ENCODE measurements around the gene RCC1. TPM values are rescaled to one million over a fixed set of nuclear protein-coding genes. Genes with fewer than 3 reads are reported as not detected.

RCC1 gene
- total and polyA plus RNA-seq, 2 experiments from 2014 or later, result 36.9 to 97.4 TPM

DNA sequence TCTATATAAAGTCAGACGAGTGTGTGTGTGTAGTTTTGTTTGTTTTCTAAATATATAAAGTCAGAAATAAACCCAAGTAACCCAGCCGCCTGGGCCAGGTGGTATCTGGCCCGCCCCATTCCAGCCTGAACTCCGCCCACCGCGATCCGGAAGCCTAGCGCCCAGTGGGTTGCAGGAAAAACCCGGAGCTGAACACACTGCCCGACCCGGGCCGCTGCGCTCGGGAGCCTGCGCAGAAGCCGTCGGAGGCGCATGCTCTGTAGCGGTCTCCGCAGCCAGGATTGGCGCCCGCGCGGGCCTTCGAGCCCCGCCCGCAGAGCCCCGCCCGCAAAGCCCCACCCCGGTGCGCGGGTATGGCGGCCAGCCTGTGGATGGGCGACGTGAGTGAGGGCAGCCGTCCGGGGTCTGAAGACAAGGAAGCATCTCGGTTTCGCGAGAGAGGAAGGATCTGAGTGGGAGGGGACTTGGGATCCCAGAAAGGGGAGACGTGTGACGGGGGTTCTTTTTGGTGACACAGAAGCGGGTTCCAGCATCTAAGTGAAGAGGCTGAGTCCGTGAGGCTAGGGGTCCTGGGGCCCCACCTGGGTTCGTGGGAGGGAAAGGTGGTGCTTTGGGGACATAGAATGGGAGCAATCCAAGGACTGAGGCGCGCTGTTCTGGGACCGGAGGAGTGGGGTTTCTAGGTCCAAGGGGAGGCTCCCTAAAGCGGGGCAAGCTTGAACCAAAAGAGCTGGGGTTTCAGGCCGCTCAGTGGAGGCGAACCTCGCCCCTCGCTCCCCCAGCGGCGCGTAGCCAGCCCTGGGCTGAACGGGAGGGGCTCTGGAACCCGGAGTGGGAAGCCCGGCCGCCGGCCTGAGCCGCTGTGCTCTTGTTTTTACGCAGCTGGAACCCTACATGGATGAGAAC is 47.2 kb downstream of the RCC1 start, which contains the start of gene TRNAU1AP:
TRNAU1AP (plus strand) TSS at position 328 of the 906 bp plus-strand sequence; CDS start at position 354, 26 bp downstream.
- Histone ChIP-seq H3F3A (replicated peaks; ENCODE audit: low read depth) (no peaks in the 10 kb centered on the region; the same call in 1 of the 2 replicates), H3K9me2 (ENCODE audit: insufficient read depth) (no peaks in the 10 kb centered on the region), H3K4me1 (ENCODE audit: insufficient read depth) (no peaks in the 10 kb centered on the region), H3K79me2 (replicated peaks; ENCODE audit: insufficient read depth) (peaks cover 9% of the 10 kb centered on the region), H3K27me3 (ENCODE audit: insufficient read depth) (no peaks in the 10 kb centered on the region), H2AFZ (peak within 1 kb of the TSS; percentile 99), H4K20me1 (replicated peaks; ENCODE audit: insufficient read depth) (no peaks in the 10 kb centered on the region), H3K27ac (ENCODE audit: low read depth) (peak within 1 kb of the TSS; percentile 71), H3K4me2 (peak within 1 kb of the TSS; percentile 92), H3K4me3 (peak within 1 kb of the TSS; percentile 91), H3K36me3 (ENCODE audit: insufficient read depth) (peaks cover 4% of the 10 kb centered on the region; the same call in 1 of the 2 replicates)
- peaks cover 6% of the 10 kb centered on the region for H3K27me3 Mint-ChIP-seq (ENCODE audit: insufficient read depth, low read depth, poor library complexity)
- peak; percentile 92 for ATAC-seq
- no peak for TF ChIP-seq NANOG (IDR thresholded peaks at IDR 0.05; ENCODE audit: borderline replicate concordance)
- TF ChIP-seq CTCF (conservative IDR thresholded peaks at IDR 0.05; ENCODE audit: low read depth in 2 of 2), result no peak
- no peak for TF ChIP-seq EZH2 (IDR thresholded peaks at IDR 0.05; ENCODE audit: low read depth, unreplicated experiment)
- TF ChIP-seq STAT1 (IDR thresholded peaks at IDR 0.05; ENCODE audit: unreplicated experiment), result no peak
- no peak for TF ChIP-seq ZNF114 (CRISPR knock-in tag; IDR thresholded peaks at IDR 0.05)
- TF ChIP-seq, protein P1, sequence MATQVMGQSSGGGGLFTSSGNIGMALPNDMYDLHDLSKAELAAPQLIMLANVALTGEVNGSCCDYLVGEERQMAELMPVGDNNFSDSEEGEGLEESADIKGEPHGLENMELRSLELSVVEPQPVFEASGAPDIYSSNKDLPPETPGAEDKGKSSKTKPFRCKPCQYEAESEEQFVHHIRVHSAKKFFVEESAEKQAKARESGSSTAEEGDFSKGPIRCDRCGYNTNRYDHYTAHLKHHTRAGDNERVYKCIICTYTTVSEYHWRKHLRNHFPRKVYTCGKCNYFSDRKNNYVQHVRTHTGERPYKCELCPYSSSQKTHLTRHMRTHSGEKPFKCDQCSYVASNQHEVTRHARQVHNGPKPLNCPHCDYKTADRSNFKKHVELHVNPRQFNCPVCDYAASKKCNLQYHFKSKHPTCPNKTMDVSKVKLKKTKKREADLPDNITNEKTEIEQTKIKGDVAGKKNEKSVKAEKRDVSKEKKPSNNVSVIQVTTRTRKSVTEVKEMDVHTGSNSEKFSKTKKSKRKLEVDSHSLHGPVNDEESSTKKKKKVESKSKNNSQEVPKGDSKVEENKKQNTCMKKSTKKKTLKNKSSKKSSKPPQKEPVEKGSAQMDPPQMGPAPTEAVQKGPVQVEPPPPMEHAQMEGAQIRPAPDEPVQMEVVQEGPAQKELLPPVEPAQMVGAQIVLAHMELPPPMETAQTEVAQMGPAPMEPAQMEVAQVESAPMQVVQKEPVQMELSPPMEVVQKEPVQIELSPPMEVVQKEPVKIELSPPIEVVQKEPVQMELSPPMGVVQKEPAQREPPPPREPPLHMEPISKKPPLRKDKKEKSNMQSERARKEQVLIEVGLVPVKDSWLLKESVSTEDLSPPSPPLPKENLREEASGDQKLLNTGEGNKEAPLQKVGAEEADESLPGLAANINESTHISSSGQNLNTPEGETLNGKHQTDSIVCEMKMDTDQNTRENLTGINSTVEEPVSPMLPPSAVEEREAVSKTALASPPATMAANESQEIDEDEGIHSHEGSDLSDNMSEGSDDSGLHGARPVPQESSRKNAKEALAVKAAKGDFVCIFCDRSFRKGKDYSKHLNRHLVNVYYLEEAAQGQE (IDR thresholded peaks at IDR 0.05; ENCODE audit: unreplicated experiment), result no peak
- TF ChIP-seq POLR2AphosphoS5 (IDR thresholded peaks at IDR 0.05; ENCODE audit: low read depth), result peak; percentile 97
- TF ChIP-seq EZH2phosphoT487 (IDR thresholded peaks at IDR 0.05; ENCODE audit: unreplicated experiment), result no peak
- TF ChIP-seq, protein P2, sequence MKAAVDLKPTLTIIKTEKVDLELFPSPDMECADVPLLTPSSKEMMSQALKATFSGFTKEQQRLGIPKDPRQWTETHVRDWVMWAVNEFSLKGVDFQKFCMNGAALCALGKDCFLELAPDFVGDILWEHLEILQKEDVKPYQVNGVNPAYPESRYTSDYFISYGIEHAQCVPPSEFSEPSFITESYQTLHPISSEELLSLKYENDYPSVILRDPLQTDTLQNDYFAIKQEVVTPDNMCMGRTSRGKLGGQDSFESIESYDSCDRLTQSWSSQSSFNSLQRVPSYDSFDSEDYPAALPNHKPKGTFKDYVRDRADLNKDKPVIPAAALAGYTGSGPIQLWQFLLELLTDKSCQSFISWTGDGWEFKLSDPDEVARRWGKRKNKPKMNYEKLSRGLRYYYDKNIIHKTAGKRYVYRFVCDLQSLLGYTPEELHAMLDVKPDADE (IDR thresholded peaks at IDR 0.05), result 0 out of 2 replicates have a peak, but pooled peaks have one; percentile 10
- TF ChIP-seq ZNF462 (CRISPR knock-in tag; IDR thresholded peaks at IDR 0.05), result no peak
- peak; percentile 63 for TF ChIP-seq CREB1 (CRISPR knock-in tag; IDR thresholded peaks at IDR 0.05; ENCODE audit: low read depth)
- TF ChIP-seq ZNF331 (CRISPR knock-in tag; IDR thresholded peaks at IDR 0.05; ENCODE audit: low read depth), result no peak
- no peak for TF ChIP-seq JUNB (IDR thresholded peaks at IDR 0.05; ENCODE audit: unreplicated experiment)
- H3K4me3 Mint-ChIP-seq, result peak within 1 kb of the TSS; percentile 97
- DNase-seq (ENCODE audit: low spot score), result peak; percentile 99
- no peaks in the 10 kb centered on the region; the same call in 2 of the 3 replicates for H3K9me3 Mint-ChIP-seq
- H3K27ac Mint-ChIP-seq, result peak within 1 kb of the TSS; percentile 97
- peaks cover 21% of the 10 kb centered on the region; the same call in 2 of the 3 replicates for H3K36me3 Mint-ChIP-seq (ENCODE audit: low read depth)
- peaks cover 7% of the 10 kb centered on the region; the same call in 1 of the 3 replicates for H3K4me1 Mint-ChIP-seq

Measured in GM23338 (cell line).